ENCODE measurements around the gene ANKFN1.
"Not testable (repeated sequence)": the region's sequence is repeated elsewhere in the genome, so short reads cannot be mapped to it uniquely, and the experiment has no call there.

ANKFN1 gene

GRCh38 chr17:56247816-56248215 lies 94.5 kb downstream of the ANKFN1 start:
- 88% methylated on average over 1 of the region's 1 CpG for WGBS
- no peaks in the 10 kb centered on the region for H3K27me3 ChIP-seq (ENCODE audit: insufficient read depth, low read length)
- H3K9me3 ChIP-seq (ENCODE audit: insufficient read depth, low read depth, low read length), result no peaks in the 10 kb centered on the region
- no peak overlapping the region for H3K27ac ChIP-seq (ENCODE audit: low read depth, low read length)
- H3K4me3 ChIP-seq (ENCODE audit: low read length), result no peak overlapping the region
- H3K36me3 ChIP-seq (ENCODE audit: insufficient read depth, low read length), result no peaks in the 10 kb centered on the region
- H3K4me1 ChIP-seq (ENCODE audit: insufficient read depth, low read length), result no peaks in the 10 kb centered on the region
- no peak overlapping the region for H3K9ac ChIP-seq (ENCODE audit: low read depth, low read length)

GRCh38 chr17:56257075-56257474 lies 103.8 kb downstream of the ANKFN1 start:
- H3K4me1 ChIP-seq (ENCODE audit: insufficient read depth, low read length), result peaks cover 3% of the 10 kb centered on the region; the same call in 1 of the 2 replicates
- H3K27ac ChIP-seq (ENCODE audit: low read depth, low read length), result no peak overlapping the region
- H3K27me3 ChIP-seq (ENCODE audit: insufficient read depth, low read length), result no peaks in the 10 kb centered on the region
- no peak overlapping the region for H3K4me3 ChIP-seq (ENCODE audit: low read length)
- H3K36me3 ChIP-seq (ENCODE audit: insufficient read depth, low read length), result no peaks in the 10 kb centered on the region
- no peak overlapping the region for H3K9ac ChIP-seq (ENCODE audit: low read depth, low read length)
- WGBS, result 93% methylated on average over 1 of the region's 1 CpG
- no peaks in the 10 kb centered on the region for H3K9me3 ChIP-seq (ENCODE audit: insufficient read depth, low read depth, low read length)

- H3K4me1 ChIP-seq (ENCODE audit: insufficient read depth, low read length), result peaks cover 10% of the 10 kb centered on the region
- no peak overlapping the region for H3K27ac ChIP-seq (ENCODE audit: low read depth, low read length)
- H3K9me3 ChIP-seq (ENCODE audit: insufficient read depth, low read depth, low read length), result no peaks in the 10 kb centered on the region
- no peaks in the 10 kb centered on the region for H3K27me3 ChIP-seq (ENCODE audit: insufficient read depth, low read length)
- H3K4me3 ChIP-seq (ENCODE audit: low read length), result no peak overlapping the region
- H3K9ac ChIP-seq (ENCODE audit: low read depth, low read length), result no peak overlapping the region
- H3K36me3 ChIP-seq (ENCODE audit: insufficient read depth, low read length), result no peaks in the 10 kb centered on the region
- WGBS, result 89% methylated on average over 6 of the region's 7 CpGs
Measured at GRCh38 chr17:56260376-56261002, 107.2 kb downstream of the ANKFN1 start.

GRCh38 chr17:56262803-56263202 lies 109.5 kb downstream of the ANKFN1 start:
- Histone ChIP-seq H3K36me3 (ENCODE audit: insufficient read depth, low read length) (no peaks in the 10 kb centered on the region), H3K9ac (ENCODE audit: low read depth, low read length) (no peak overlapping the region), H3K9me3 (ENCODE audit: insufficient read depth, low read depth, low read length) (no peaks in the 10 kb centered on the region), H3K27ac (ENCODE audit: low read depth, low read length) (no peak overlapping the region), H3K4me3 (ENCODE audit: low read length) (no peak overlapping the region), H3K27me3 (ENCODE audit: insufficient read depth, low read length) (no peaks in the 10 kb centered on the region), H3K4me1 (ENCODE audit: insufficient read depth, low read length) (peaks cover 10% of the 10 kb centered on the region)
- 92% methylated on average over 9 of the region's 9 CpGs for WGBS

GRCh38 chr17:56269556-56270389 lies 116.5 kb downstream of the ANKFN1 start:
- H3K9ac ChIP-seq (ENCODE audit: low read depth, low read length), result no peak overlapping the region
- no peaks in the 10 kb centered on the region for H3K36me3 ChIP-seq (ENCODE audit: insufficient read depth, low read length)
- H3K4me3 ChIP-seq (ENCODE audit: low read length), result no peak overlapping the region
- WGBS, result 93% methylated on average over 6 of the region's 6 CpGs
- H3K27ac ChIP-seq (ENCODE audit: low read depth, low read length), result no peak overlapping the region
- no peaks in the 10 kb centered on the region for H3K4me1 ChIP-seq (ENCODE audit: insufficient read depth, low read length)
- H3K9me3 ChIP-seq (ENCODE audit: insufficient read depth, low read depth, low read length), result no peaks in the 10 kb centered on the region
- H3K27me3 ChIP-seq (ENCODE audit: insufficient read depth, low read length), result no peaks in the 10 kb centered on the region

GRCh38 chr17:56274491-56274890 lies 121.2 kb downstream of the ANKFN1 start:
- no peaks in the 10 kb centered on the region for H3K36me3 ChIP-seq (ENCODE audit: insufficient read depth, low read length)
- no peak overlapping the region for H3K27ac ChIP-seq (ENCODE audit: low read depth, low read length)
- H3K27me3 ChIP-seq (ENCODE audit: insufficient read depth, low read length), result no peaks in the 10 kb centered on the region
- WGBS, result 93% methylated on average over 3 of the region's 3 CpGs
- H3K9ac ChIP-seq (ENCODE audit: low read depth, low read length), result no peak overlapping the region
- H3K9me3 ChIP-seq (ENCODE audit: insufficient read depth, low read depth, low read length), result no peaks in the 10 kb centered on the region
- no peaks in the 10 kb centered on the region for H3K4me1 ChIP-seq (ENCODE audit: insufficient read depth, low read length)
- no peak overlapping the region for H3K4me3 ChIP-seq (ENCODE audit: low read length)

- H3K9ac ChIP-seq (ENCODE audit: low read depth, low read length), result no peak overlapping the region
- no peaks in the 10 kb centered on the region for H3K4me1 ChIP-seq (ENCODE audit: insufficient read depth, low read length)
- no peak overlapping the region for H3K27ac ChIP-seq (ENCODE audit: low read depth, low read length)
- no peak overlapping the region for H3K4me3 ChIP-seq (ENCODE audit: low read length)
- WGBS, result 94% methylated on average over 4 of the region's 4 CpGs
- H3K9me3 ChIP-seq (ENCODE audit: insufficient read depth, low read depth, low read length), result no peaks in the 10 kb centered on the region
- H3K36me3 ChIP-seq (ENCODE audit: insufficient read depth, low read length), result no peaks in the 10 kb centered on the region
- no peaks in the 10 kb centered on the region for H3K27me3 ChIP-seq (ENCODE audit: insufficient read depth, low read length)
Measured at GRCh38 chr17:56284482-56284881, 131.2 kb downstream of the ANKFN1 start.

- H3K36me3 ChIP-seq (ENCODE audit: insufficient read depth, low read length); H3K4me1 ChIP-seq (ENCODE audit: insufficient read depth, low read length); H3K9ac ChIP-seq (ENCODE audit: low read depth, low read length); H3K4me3 ChIP-seq (ENCODE audit: low read length); H3K27ac ChIP-seq (ENCODE audit: low read depth, low read length); H3K9me3 ChIP-seq (ENCODE audit: insufficient read depth, low read depth, low read length); H3K27me3 ChIP-seq (ENCODE audit: insufficient read depth, low read length): not testable (repeated sequence)
- WGBS, result 95% methylated on average over 3 of the region's 3 CpGs
Measured at GRCh38 chr17:56288786-56289185, 135.5 kb downstream of the ANKFN1 start.

- Histone ChIP-seq H3K27ac (ENCODE audit: low read depth, low read length) (no peak overlapping the region), H3K4me3 (ENCODE audit: low read length) (no peak overlapping the region), H3K36me3 (ENCODE audit: insufficient read depth, low read length) (no peaks in the 10 kb centered on the region), H3K9me3 (ENCODE audit: insufficient read depth, low read depth, low read length) (no peaks in the 10 kb centered on the region), H3K9ac (ENCODE audit: low read depth, low read length) (no peak overlapping the region), H3K4me1 (ENCODE audit: insufficient read depth, low read length) (no peaks in the 10 kb centered on the region), H3K27me3 (ENCODE audit: insufficient read depth, low read length) (no peaks in the 10 kb centered on the region)
- 91% methylated on average over 6 of the region's 6 CpGs for WGBS
Measured at GRCh38 chr17:56289321-56289720, 136.0 kb downstream of the ANKFN1 start.

- WGBS, result 74% methylated on average over 1 of the region's 2 CpGs
- H3K36me3 ChIP-seq (ENCODE audit: insufficient read depth, low read length), result no peaks in the 10 kb centered on the region
- no peaks in the 10 kb centered on the region for H3K9me3 ChIP-seq (ENCODE audit: insufficient read depth, low read depth, low read length)
- no peaks in the 10 kb centered on the region for H3K4me1 ChIP-seq (ENCODE audit: insufficient read depth, low read length)
- H3K9ac ChIP-seq (ENCODE audit: low read depth, low read length), result no peak overlapping the region
- no peak overlapping the region for H3K4me3 ChIP-seq (ENCODE audit: low read length)
- no peak overlapping the region for H3K27ac ChIP-seq (ENCODE audit: low read depth, low read length)
- H3K27me3 ChIP-seq (ENCODE audit: insufficient read depth, low read length), result no peaks in the 10 kb centered on the region
Measured at GRCh38 chr17:56290101-56290801, 137.0 kb downstream of the ANKFN1 start.

- Histone ChIP-seq H3K27me3 (ENCODE audit: insufficient read depth, low read length) (no peaks in the 10 kb centered on the region), H3K4me3 (ENCODE audit: low read length) (no peak overlapping the region), H3K27ac (ENCODE audit: low read depth, low read length) (no peak overlapping the region), H3K36me3 (ENCODE audit: insufficient read depth, low read length) (no peaks in the 10 kb centered on the region), H3K9ac (ENCODE audit: low read depth, low read length) (no peak overlapping the region), H3K9me3 (ENCODE audit: insufficient read depth, low read depth, low read length) (no peaks in the 10 kb centered on the region), H3K4me1 (ENCODE audit: insufficient read depth, low read length) (no peaks in the 10 kb centered on the region)
- 100% methylated on average over 1 of the region's 1 CpG for WGBS
Measured at GRCh38 chr17:56290802-56291118, 137.5 kb downstream of the ANKFN1 start.
